Peyer's patch (tissue), 4 donors: Measurements from ENCODE around the gene RBMS2. TPM values are rescaled to one million over a fixed set of nuclear protein-coding genes. Genes with fewer than 3 reads are reported as not detected.
A peak's percentile ranks its signal among the peaks of the same experiment; 100 is the strongest.

Experiments used
- DNase-seq, 3 donors: peaks; one replicate each; pipeline ENCODE4 v3.0.0-alpha.2; 2017 to 2019
- H3K27ac ChIP-seq, 4 donors: fragments of 200-600 bp; sonication (generic); one replicate each; pipeline ENCODE4 v1.5.1; 2016 to 2019
- H3K27me3 ChIP-seq, 2 donors: fragments of 200-600 bp; sonication (generic); one replicate each; pipeline ENCODE4 v1.5.1; 2019
- H3K36me3 ChIP-seq, 3 donors: fragments of 200-600 bp; sonication (generic); one replicate each; pipeline ENCODE4 v1.5.1; 2016 to 2019
- H3K4me1 ChIP-seq, 4 donors: fragments of 200-600 bp; sonication (generic); one replicate each; pipeline ENCODE4 v1.5.1; 2016 to 2019
- H3K4me3 ChIP-seq, 4 donors: fragments of 200-600 bp; sonication (generic); 1 replicate in 3 of 4; 2 replicates in 1 of 4; pipeline ENCODE4 v1.5.1; 2016 to 2019; ENCODE audit warnings: mild to moderate bottlenecking in 1 of 4
- H3K9me3 ChIP-seq, 4 donors: fragments of 200-600 bp; sonication (generic); one replicate each; pipeline ENCODE4 v1.5.1; 2016 to 2019; ENCODE audit warnings: mild to moderate bottlenecking in 1 of 4
- POLR2A ChIP-seq, 2 donors: fragments of 450-650 bp; IDR thresholded peaks; one replicate each; pipeline ENCODE4 v1.5.1; 2017; ENCODE audit warnings: antibody characterized with exemption in 2 of 2, mild to moderate bottlenecking in 2 of 2, moderate library complexity in 2 of 2
- total RNA-seq, 4 donors: library from RNA; depleted of rRNA; stranded (reverse); fragments of >200 nt; gene quantifications; one replicate each; pipeline ENCODE4 v1.1.0, GENCODE V29; 2016
- TF ChIP-seq, protein P1 (sequence below), 6 experiments: fragments of 450-650 bp in 4 of 6; fragments of 200-600 bp in 2 of 6; sonication (generic) in 1 of 6; IDR thresholded peaks; one replicate each; pipeline ENCODE4 v1.5.1; 2017 to 2019; ENCODE audit warnings: antibody characterized with exemption in 6 of 6, mild to moderate bottlenecking in 3 of 6, moderate library complexity in 1 of 6

The RBMS2 gene
- total RNA-seq, 4 donors from 2014 or later: 10.7 to 22.3 (median 12.5) TPM

DNA sequence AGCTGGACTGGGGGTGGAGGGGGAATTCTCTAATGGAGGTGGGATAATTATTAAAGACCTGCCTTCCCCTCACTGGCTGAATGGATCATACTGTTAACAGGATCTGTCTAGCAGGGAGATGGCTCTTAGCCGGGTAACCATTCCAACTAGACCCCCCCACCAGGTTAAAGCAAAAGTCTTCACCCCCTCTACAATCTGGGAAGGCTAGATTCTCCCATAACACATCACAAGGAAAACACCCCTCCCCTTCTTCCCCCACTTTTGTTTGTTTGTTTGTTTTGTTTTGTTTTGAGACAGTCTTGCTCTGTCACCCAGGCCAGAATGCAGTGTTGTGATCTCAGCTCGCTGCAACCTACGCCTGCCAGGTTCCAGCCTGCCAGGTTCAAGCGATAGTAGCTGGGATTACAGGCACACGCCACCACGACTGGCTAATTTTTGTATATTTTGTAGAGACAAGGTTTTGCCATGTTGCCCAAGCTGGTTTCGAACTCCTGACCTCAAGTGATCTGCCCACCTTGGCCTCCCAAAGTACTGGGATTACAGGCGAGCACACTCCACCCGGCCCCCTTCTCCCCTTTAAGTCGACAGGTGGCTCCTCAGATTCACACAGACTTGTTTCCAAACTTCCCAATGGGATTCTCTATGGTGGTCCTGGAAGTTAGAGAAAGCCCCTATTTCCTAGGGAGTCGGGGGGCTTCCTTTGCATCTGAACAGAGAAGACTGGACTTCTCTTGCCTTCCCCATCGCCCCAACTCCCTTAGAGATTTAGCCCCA lies 112.0 kb downstream of the RBMS2 start:
- Histone ChIP-seq H3K36me3 (peaks cover 0 to 13% (median 0%) of the 10 kb centered on the region in 3 donors), H3K9me3 (no peaks in the 10 kb centered on the region), H3K4me3 (peak overlapping the region; percentile 75 to 93 (median 79)), H3K4me1 (peaks cover 7 to 54% (median 33%) of the 10 kb centered on the region in 4 donors), H3K27ac (peak overlapping the region; percentile 92 to 99 (median 96)), H3K27me3 (no peaks in the 10 kb centered on the region)
- TF ChIP-seq, protein P1, sequence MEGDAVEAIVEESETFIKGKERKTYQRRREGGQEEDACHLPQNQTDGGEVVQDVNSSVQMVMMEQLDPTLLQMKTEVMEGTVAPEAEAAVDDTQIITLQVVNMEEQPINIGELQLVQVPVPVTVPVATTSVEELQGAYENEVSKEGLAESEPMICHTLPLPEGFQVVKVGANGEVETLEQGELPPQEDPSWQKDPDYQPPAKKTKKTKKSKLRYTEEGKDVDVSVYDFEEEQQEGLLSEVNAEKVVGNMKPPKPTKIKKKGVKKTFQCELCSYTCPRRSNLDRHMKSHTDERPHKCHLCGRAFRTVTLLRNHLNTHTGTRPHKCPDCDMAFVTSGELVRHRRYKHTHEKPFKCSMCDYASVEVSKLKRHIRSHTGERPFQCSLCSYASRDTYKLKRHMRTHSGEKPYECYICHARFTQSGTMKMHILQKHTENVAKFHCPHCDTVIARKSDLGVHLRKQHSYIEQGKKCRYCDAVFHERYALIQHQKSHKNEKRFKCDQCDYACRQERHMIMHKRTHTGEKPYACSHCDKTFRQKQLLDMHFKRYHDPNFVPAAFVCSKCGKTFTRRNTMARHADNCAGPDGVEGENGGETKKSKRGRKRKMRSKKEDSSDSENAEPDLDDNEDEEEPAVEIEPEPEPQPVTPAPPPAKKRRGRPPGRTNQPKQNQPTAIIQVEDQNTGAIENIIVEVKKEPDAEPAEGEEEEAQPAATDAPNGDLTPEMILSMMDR (IDR thresholded peaks at IDR 0.05): no peak
- TF ChIP-seq POLR2A (IDR thresholded peaks at IDR 0.05): no peak
- no peak for DNase-seq

DNA sequence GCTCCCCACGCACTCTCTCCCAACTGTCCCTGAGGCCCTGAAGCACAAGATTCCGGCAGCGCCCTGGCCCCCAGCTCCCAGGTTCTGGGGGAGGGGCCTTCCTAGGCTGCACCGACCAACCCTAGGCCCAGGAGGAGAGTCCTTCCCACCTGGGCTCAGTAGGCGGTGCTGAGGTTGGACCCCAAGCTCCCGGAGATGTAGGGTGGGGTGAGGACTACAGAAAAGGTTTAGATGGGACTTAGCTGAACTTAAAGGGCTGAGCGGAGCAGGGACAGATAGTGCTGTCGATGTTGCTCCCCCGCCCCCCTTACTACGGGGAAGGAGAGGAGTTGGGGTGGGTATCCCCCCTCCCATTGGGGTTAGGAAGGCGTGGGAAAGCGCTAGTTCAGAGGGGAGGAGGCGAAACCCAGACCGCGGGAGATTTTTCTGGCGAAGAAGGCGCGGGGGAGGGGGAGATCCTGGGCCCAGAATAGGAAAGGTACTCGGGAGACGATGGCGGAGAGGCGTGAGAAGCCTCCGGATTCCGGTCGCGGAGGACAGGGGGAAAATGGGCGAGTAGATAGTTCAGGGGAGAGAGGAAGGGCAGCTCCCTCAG lies 112.7 kb downstream of the RBMS2 start:
- H3K36me3 ChIP-seq: peaks cover 0 to 20% (median 0%) of the 10 kb centered on the region in 3 donors
- TF ChIP-seq, protein P1 (IDR thresholded peaks at IDR 0.05): no peak
- peak in 1 of 2 donors; percentile 34 for TF ChIP-seq POLR2A (IDR thresholded peaks at IDR 0.05)
- H3K9me3 ChIP-seq: no peaks in the 10 kb centered on the region
- peak overlapping the region; percentile 92 to 99 (median 96) for H3K27ac ChIP-seq
- H3K4me3 ChIP-seq: peak overlapping the region; percentile 75 to 93 (median 79)
- H3K27me3 ChIP-seq: no peaks in the 10 kb centered on the region
- peaks cover 7 to 53% (median 33%) of the 10 kb centered on the region in 4 donors for H3K4me1 ChIP-seq
- peak; percentile 46 to 73 (median 71) for DNase-seq

DNA sequence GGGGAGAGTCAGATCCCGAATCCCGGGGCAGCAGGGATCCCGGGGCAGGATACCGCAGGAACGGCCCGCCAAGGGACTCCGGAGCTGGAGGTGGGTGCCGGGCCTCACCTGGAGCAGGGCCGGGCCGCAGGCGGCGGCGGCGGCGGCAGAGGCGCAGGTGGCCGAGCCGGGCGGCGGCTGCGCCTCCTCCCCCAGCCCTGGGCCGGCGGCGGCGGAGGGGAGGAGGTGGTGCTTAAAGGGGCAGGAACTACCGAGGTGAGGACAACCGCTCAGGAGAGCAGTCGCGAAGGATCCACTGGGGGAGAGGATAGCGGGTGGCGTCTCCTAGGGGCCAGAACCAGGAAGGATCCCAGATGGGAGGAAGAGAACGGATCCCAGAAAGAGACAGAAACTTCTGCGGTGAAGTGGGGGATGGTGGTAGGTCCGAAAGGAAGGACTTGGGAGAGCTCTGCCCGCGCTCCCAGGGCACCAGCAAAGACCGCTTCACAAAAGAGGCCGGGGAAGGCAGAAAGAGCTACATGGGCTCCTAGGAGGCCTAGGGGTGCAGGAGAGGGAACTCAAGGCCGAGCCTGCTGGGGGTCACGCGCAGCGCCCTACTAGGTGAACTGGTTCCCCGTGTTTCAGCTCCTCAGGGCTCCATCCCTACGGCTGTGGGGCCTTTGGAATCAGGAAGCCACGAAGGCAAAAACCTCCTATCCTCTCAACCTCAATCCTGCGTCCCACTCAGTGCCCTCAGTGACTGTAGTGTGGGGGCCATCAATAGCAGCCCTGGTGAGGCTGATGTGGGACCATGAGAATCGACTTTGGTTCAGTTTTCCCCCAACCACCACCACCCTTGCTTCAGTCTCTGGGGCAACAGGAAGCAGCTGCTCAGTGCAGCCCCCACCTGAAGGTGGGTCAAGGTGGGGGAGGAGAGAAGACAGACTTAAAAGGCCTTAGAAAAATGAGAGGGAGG lies 113.5 kb downstream of the RBMS2 start:
- peaks cover 7 to 53% (median 33%) of the 10 kb centered on the region in 4 donors for H3K4me1 ChIP-seq
- TF ChIP-seq, protein P1 (IDR thresholded peaks at IDR 0.05): peak in 5 of 6 experiments; percentile 14 to 61 (median 59)
- peak; percentile 89 to 92 for TF ChIP-seq POLR2A (IDR thresholded peaks at IDR 0.05)
- peak; percentile 77 to 92 (median 92) for DNase-seq

DNA sequence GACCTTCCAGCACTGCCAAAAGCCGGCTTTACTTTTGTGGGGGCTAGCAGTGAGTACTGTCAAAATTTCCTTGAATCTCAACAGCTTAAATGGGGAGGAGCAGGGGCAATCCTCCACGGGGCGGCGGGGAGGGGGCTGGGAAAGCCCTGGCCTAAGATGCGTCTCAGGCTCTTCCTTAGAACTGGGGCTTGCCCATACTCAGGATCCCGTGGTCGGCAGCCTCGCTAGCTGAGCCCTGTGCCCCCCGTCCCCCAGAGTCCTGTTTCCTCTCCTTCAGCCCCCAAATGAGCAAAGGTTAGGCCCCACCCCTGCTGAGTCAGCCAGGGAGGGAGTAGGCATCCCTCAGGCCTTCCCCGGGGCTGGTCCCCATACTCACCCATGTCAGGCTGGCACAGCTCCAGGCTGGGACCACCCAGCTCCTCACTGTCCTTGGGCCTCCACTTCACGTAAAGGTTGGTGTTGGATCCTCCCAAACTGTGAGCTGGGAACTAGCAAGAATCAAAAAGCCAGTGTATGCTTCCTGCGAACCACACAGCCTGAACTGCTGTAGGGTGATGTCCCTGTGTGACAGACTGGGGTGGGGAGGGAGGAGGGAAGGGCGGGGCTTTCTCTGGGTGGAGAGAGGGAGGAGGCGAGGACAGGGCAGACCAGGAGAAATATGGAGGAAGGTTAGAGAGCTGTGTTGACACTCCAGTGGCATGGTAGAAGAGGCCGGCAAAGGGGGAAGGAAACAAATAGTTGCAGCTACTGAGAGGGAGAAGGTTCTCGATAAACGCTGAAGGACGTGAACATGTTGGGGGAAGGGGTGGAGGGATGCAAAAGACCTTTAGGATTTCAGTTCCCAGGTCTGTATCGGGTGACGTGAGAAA lies 114.4 kb downstream of the RBMS2 start:
- H3K36me3 ChIP-seq: peaks cover 0 to 37% (median 0%) of the 10 kb centered on the region in 3 donors
- H3K9me3 ChIP-seq: no peaks in the 10 kb centered on the region
- peak overlapping the region; percentile 75 to 93 (median 79) for H3K4me3 ChIP-seq
- DNase-seq: peak; percentile 94 to 96 (median 95)
- peak; percentile 72 to 85 for TF ChIP-seq POLR2A (IDR thresholded peaks at IDR 0.05)
- TF ChIP-seq, protein P1 (IDR thresholded peaks at IDR 0.05): no peak
- peak overlapping the region; percentile 92 to 99 (median 96) for H3K27ac ChIP-seq
- peaks cover 7 to 45% (median 28%) of the 10 kb centered on the region in 4 donors for H3K4me1 ChIP-seq
- no peaks in the 10 kb centered on the region for H3K27me3 ChIP-seq

More for the DNA sequence above, 113.5 kb downstream of the RBMS2 start:
- Histone ChIP-seq H3K36me3 (peaks cover 0 to 28% (median 0%) of the 10 kb centered on the region in 3 donors), H3K9me3 (no peaks in the 10 kb centered on the region), H3K4me3 (peak overlapping the region; percentile 75 to 93 (median 79)), H3K27ac (peak overlapping the region; percentile 92 to 99 (median 96)), H3K27me3 (no peaks in the 10 kb centered on the region)
